GM12865 (cell line): ENCODE data around the gene PHF20.

Experiments used
- DNase-seq: peaks from one replicate; pipeline ENCODE4 v3.0.0; 2010; ENCODE audit warnings: low read depth
- H3K4me3 ChIP-seq: 2 replicates; pipeline ENCODE4 v1.5.1; 2011; ENCODE audit warnings: mild to moderate bottlenecking, low read depth, low read length, control low read depth
- TF ChIP-seq, protein P1 (sequence below): IDR thresholded peaks from 2 replicates; pipeline ENCODE4 v1.5.1; 2011; ENCODE audit warnings: low read length, control low read depth, low read depth, inconsistent platforms; ENCODE audit not compliant: insufficient read depth; ENCODE audit errors: missing control alignments

PHF20 gene

DNA sequence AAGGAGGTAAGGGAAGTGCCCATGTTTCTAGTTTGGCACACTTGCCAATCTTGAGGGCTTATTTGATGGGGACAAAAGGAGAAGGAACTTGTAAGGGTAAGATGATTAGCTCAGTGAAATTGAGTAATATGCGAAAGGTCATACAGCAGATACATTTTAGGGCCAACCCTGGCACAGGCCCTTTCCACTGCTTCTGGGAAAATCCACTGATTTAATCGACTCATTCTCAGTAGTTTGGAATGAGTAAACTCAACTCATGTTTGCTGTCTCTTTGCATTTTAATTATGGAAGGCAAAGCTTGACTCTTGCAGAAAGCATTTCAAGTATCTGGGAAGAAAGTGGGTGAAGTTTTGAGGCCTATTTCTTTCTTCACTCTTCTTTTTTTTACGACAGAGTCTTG is 20.0 kb downstream of the PHF20 start:
- no peak for DNase-seq
- TF ChIP-seq, protein P1, sequence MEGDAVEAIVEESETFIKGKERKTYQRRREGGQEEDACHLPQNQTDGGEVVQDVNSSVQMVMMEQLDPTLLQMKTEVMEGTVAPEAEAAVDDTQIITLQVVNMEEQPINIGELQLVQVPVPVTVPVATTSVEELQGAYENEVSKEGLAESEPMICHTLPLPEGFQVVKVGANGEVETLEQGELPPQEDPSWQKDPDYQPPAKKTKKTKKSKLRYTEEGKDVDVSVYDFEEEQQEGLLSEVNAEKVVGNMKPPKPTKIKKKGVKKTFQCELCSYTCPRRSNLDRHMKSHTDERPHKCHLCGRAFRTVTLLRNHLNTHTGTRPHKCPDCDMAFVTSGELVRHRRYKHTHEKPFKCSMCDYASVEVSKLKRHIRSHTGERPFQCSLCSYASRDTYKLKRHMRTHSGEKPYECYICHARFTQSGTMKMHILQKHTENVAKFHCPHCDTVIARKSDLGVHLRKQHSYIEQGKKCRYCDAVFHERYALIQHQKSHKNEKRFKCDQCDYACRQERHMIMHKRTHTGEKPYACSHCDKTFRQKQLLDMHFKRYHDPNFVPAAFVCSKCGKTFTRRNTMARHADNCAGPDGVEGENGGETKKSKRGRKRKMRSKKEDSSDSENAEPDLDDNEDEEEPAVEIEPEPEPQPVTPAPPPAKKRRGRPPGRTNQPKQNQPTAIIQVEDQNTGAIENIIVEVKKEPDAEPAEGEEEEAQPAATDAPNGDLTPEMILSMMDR = no peak
- H3K4me3 ChIP-seq = no peak overlapping the region

DNA sequence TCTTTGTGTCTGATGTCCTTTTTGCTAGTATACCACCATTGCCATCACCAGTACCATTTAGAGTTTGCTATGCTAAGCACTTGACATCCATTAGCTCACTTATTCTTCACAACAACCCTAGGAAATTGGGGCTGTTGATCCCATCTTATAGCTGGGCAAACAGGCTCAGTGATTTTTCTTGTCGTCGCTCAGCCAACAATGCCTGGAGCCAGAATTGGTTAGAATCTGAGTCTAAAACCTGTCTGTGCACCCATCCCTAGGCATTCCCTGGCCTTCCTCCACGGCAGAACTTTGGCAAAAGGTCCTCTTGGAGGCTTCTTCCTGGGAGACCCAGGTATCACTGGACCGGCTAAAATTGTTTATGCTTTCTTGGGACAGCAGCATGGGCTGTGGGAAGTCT is 20.9 kb downstream of the PHF20 start:
- TF ChIP-seq, protein P1 = no peak
- no peak overlapping the region for H3K4me3 ChIP-seq
- DNase-seq = no peak

DNA sequence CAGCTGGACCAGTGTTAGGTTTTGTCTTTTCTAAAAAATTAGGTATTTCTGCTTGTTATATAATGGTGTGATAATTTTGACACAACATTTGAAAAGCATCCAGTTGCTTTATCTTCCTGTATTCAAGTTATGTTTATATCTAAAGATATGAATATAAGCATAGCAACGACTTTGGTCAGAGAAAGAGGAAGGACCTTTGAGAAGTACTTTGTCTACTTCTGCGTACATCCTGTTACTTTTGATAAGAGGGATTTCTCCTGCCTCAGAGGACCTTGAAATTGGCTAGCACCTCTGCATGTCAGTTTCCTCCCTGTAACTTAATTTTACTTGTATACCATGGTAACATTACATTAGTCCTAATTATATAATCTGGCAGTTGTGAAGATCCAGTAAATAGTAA is 24.8 kb downstream of the PHF20 start:
- H3K4me3 ChIP-seq = no peak overlapping the region
- TF ChIP-seq, protein P1 = no peak
- no peak for DNase-seq

DNA sequence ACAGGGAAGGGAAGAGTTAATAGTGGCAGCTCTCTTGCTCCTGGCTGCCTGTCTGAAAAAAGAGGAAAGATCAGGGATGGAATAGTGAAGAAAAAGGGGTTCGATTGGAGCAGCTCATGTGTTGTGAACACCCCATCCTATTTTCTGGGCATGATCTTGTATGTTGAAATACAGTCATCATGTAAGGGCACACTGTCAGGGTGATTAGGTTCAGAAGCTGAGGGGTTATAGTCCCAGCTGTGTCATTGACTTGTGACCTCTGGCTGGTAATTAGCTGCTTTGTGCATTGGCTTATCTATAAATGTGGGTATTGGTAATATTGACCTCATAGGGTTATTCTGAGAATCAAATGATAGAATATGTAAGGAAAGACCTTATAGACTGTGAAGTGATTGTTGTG is 30.1 kb downstream of the PHF20 start:
- DNase-seq = no peak
- no peak overlapping the region for H3K4me3 ChIP-seq
- TF ChIP-seq, protein P1 = no peak

DNA sequence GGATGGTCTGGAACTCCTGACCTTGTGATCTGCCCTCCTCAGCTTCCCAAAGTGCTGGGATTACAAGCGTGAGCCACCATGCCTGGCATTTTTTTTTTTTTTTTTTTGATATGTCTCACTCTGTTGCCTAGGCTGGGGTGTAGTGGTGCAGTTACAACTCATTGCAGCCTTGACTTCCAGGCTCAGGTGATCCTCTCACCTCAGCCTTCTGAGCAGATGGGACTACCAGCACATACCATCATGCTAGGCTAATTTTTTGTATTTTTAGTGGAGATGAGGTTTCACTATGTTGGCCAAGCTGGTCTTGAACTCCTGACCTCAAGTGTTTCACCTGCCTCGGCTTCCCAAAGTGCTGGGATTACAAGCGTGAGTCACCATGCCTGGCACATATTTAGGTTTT is 34.3 kb downstream of the PHF20 start:
- TF ChIP-seq, protein P1 = no peak
- no peak overlapping the region for H3K4me3 ChIP-seq
- no peak for DNase-seq

DNA sequence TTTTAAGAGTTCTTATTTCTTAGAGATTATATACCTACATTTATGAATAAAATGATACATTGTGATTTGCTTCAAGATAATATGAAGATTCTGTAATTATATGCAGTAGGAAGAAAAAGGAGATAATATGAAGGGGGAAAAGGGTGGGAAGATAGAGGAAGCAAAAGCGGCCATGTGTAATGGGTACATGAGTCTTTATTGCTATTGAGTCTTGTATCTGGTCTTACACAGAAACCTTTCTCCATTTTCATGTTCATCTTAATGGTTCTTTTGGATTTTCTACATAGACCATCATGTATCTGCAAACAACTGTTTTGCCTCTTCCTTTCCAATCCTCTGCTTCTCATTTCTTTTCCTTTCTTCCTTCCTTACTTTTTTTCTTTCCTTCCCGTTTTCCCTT is 36.1 kb downstream of the PHF20 start:
- DNase-seq = no peak
- TF ChIP-seq, protein P1 = no peak
- H3K4me3 ChIP-seq = no peak overlapping the region

DNA sequence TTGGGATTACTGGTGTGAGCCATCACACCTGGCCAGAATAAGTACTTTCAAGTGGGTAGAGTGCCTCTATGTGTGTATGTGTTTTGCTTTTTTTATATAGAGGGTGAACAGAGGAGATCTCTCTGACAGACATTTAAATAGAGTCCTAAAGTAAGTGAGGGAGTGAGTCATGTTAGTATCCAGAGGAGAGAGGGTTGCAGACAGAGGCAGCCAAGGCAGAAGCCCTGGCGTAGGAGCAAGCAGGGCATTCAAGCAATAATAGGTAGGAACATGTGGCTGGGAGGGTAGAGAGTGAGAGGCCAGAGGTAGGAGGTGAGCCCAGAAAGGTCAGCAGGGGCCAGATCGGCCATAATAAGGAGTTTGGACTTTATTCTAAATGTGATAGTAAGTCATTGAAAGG is 48.9 kb downstream of the PHF20 start:
- no peak overlapping the region for H3K4me3 ChIP-seq
- no peak for DNase-seq
- TF ChIP-seq, protein P1 = no peak
